ENCODE measurements around the gene NMT1. TPM values are rescaled to one million over a fixed set of nuclear protein-coding genes. Genes with fewer than 3 reads are reported as not detected.

NMT1 gene
- total RNA-seq, 6 experiments from 2014 or later, result 50.8 to 76.7 (median 72.0) TPM

- Histone ChIP-seq H3K9me3 (no peaks in the 10 kb centered on the region), H3K27me3 (no peaks in the 10 kb centered on the region), H3K4me1 (peaks cover 0 to 17% (median 4%) of the 10 kb centered on the region in 4 donors), H3K27ac (peak overlapping the region; percentile 67 to 90 (median 68)), H3K4me3 (peak overlapping the region; percentile 30 to 54 (median 47)), H3K36me3 (peaks cover 0 to 8% (median 0%) of the 10 kb centered on the region in 4 donors)
- TF ChIP-seq POLR2A (IDR thresholded peaks at IDR 0.05), result peak; percentile 45
- no peak for TF ChIP-seq CTCF (IDR thresholded peaks at IDR 0.05)
- intact Hi-C loops (cut with DNase I), result no loop called here
- ATAC-seq (peak; percentile 6 to 34 (median 18)), DNase-seq (peak; percentile 66 to 73 (median 70))
- 3% methylated on average over 20 of the region's 71 CpGs for WGBS (ENCODE audit: insufficient coverage, low coverage, low lambda C conversion rate, missing lambda C conversion rate)
Measured at GRCh38 chr17:45144199-45145034, 83.3 kb downstream of the NMT1 start.

- H3K36me3 ChIP-seq, result peaks cover 0 to 8% (median 0%) of the 10 kb centered on the region in 4 donors
- peak overlapping the region; percentile 67 to 90 (median 68) for H3K27ac ChIP-seq
- 75% methylated on average over 4 of the region's 8 CpGs for whole genome bisulfite sequencing (ENCODE audit: insufficient coverage, low coverage, low lambda C conversion rate, missing lambda C conversion rate)
- intact Hi-C loops (cut with DNase I), result no loop called here
- no peak for TF ChIP-seq CTCF (IDR thresholded peaks at IDR 0.05)
- TF ChIP-seq POLR2A (IDR thresholded peaks at IDR 0.05), result no peak
- H3K4me3 ChIP-seq, result peak overlapping the region; percentile 30 to 54 (median 47)
- no peaks in the 10 kb centered on the region for H3K9me3 ChIP-seq
- ATAC-seq (no peak), DNase-seq (peak in 1 of 3 donors; percentile 44)
- H3K27me3 ChIP-seq, result no peaks in the 10 kb centered on the region
- peaks cover 0 to 17% (median 4%) of the 10 kb centered on the region in 4 donors for H3K4me1 ChIP-seq
Measured at GRCh38 chr17:45145035-45145389, 83.9 kb downstream of the NMT1 start.

GRCh38 chr17:45146166-45146565, 85.0 kb downstream of the NMT1 start:
- intact Hi-C loops (cut with DNase I), result no loop called here
- no peak for TF ChIP-seq POLR2A (IDR thresholded peaks at IDR 0.05)
- Histone ChIP-seq H3K4me1 (peaks cover 0 to 21% (median 5%) of the 10 kb centered on the region in 4 donors), H3K27me3 (no peaks in the 10 kb centered on the region), H3K36me3 (peaks cover 0 to 5% (median 0%) of the 10 kb centered on the region in 4 donors), H3K4me3 (no peak overlapping the region), H3K27ac (no peak overlapping the region), H3K9me3 (no peaks in the 10 kb centered on the region)
- 72% methylated on average over 3 of the region's 10 CpGs for WGBS (ENCODE audit: insufficient coverage, low coverage, low lambda C conversion rate, missing lambda C conversion rate)
- ATAC-seq (no peak), DNase-seq (peak in 2 of 3 donors; percentile 24 to 57)

- Histone ChIP-seq H3K4me3 (peak overlapping the region in 1 of 3 donors; percentile 68), H3K36me3 (peaks cover 0 to 2% (median 0%) of the 10 kb centered on the region in 4 donors), H3K27me3 (no peaks in the 10 kb centered on the region), H3K4me1 (peaks cover 0 to 24% (median 7%) of the 10 kb centered on the region in 4 donors), H3K9me3 (no peaks in the 10 kb centered on the region), H3K27ac (peak overlapping the region in 2 of 3 donors; percentile 96 to 97)
- WGBS (ENCODE audit: insufficient coverage, low coverage, low lambda C conversion rate, missing lambda C conversion rate), result 90% methylated on average over 4 of the region's 4 CpGs
- no peak for DNase-seq
- TF ChIP-seq POLR2A (IDR thresholded peaks at IDR 0.05) (no peak), CTCF (IDR thresholded peaks at IDR 0.05) (no peak)
- intact Hi-C loops (cut with DNase I), result no loop called here
- no peak for ATAC-seq
Measured at GRCh38 chr17:45146592-45146889, 85.4 kb downstream of the NMT1 start.

- intact Hi-C loops (cut with DNase I), result no loop called here
- Histone ChIP-seq H3K27ac (peak overlapping the region; percentile 96 to 99 (median 97)), H3K36me3 (no peaks in the 10 kb centered on the region), H3K9me3 (no peaks in the 10 kb centered on the region), H3K27me3 (no peaks in the 10 kb centered on the region), H3K4me1 (peaks cover 0 to 28% (median 9%) of the 10 kb centered on the region in 4 donors), H3K4me3 (peak overlapping the region; percentile 61 to 78 (median 68))
- 9% methylated on average over 13 of the region's 29 CpGs for WGBS (ENCODE audit: insufficient coverage, low coverage, low lambda C conversion rate, missing lambda C conversion rate)
- DNase-seq, result peak in 2 of 3 donors; percentile 46 to 61
- no peak for TF ChIP-seq CTCF (IDR thresholded peaks at IDR 0.05)
- no peak for TF ChIP-seq POLR2A (IDR thresholded peaks at IDR 0.05)
- ATAC-seq, result peak in 3 of 4 donors; percentile 1 to 5 (median 4)
Measured at GRCh38 chr17:45146890-45147580, 85.9 kb downstream of the NMT1 start.

Data from right lobe of liver (tissue), 6 donors.